Right lobe of liver (tissue), 4 donors: ENCODE measurements around the gene CCNK.

Experiments
- POLR2A ChIP-seq: fragments of 450-650 bp; IDR thresholded peaks from one replicate; pipeline ENCODE4 v1.6.1; 2017; ENCODE audit warnings: antibody characterized with exemption, mild to moderate bottlenecking
- TF ChIP-seq, protein P1 (sequence below), 4 donors: fragments of 200-600 bp in 3 of 4; fragments of 450-650 bp in 1 of 4; IDR thresholded peaks; one replicate each; pipeline versions ENCODE4 v1.5.1 to v1.8.0; 2016 to 2022; ENCODE audit warnings: antibody characterized with exemption in 4 of 4, mild to moderate bottlenecking in 2 of 4
- donor health status: DM: no; HTN: no; CAD: no.
- donor health status: DM: no; HTN: no; CAD: no.
- donor health status: DM: no; HTN: yes; CAD: no.

DNA sequence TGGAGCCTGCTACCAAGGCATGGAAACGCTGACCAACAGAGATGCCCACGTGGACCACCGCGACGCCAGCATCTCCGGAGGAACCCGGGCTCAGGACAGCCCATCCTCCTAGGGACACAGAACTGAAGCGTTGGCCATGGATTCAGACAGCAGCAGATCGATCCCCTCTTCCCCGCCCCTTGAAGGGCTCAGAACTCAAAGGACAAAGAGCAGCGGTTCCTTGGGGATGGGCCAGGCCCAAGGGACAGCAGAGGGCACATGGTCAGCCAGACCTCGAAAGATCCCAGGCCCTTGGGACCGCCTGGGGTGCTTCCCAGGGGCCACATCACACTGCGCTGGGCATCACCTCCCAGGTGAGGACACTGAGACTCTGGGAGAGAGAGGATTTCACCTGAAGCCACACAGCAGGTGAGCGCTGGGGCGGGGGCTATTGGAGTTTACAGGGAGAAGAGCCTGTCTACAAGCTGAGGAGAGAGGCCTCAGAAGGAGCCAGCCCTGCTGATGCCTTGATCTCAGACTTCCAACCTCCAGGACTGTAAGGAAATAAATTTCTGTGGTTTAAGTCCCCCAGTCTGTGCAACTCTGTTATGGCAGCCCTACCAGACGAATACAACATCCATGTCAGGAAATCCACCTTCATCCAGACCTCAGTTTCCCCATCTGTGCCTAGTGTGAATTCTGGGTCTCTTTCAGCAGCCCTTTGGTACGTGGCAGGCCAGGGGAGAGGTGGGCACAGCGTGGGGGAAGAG lies 49.4 kb downstream of the CCNK start:
- no peak for TF ChIP-seq POLR2A
- TF ChIP-seq, protein P1, sequence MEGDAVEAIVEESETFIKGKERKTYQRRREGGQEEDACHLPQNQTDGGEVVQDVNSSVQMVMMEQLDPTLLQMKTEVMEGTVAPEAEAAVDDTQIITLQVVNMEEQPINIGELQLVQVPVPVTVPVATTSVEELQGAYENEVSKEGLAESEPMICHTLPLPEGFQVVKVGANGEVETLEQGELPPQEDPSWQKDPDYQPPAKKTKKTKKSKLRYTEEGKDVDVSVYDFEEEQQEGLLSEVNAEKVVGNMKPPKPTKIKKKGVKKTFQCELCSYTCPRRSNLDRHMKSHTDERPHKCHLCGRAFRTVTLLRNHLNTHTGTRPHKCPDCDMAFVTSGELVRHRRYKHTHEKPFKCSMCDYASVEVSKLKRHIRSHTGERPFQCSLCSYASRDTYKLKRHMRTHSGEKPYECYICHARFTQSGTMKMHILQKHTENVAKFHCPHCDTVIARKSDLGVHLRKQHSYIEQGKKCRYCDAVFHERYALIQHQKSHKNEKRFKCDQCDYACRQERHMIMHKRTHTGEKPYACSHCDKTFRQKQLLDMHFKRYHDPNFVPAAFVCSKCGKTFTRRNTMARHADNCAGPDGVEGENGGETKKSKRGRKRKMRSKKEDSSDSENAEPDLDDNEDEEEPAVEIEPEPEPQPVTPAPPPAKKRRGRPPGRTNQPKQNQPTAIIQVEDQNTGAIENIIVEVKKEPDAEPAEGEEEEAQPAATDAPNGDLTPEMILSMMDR (IDR thresholded peaks at IDR 0.05), result no peak
